Right renal pelvis (tissue), 4 donors: ENCODE measurements around the gene GDF11. TPM values are rescaled to one million over a fixed set of nuclear protein-coding genes. Genes with fewer than 3 reads are reported as not detected.

ENCODE experiments used
- DNase-seq, 4 donors: peaks; one replicate each; pipeline ENCODE4 v3.0.0-alpha.2; 2013; ENCODE audit warnings: low read depth in 4 of 4, low spot score in 3 of 4, missing footprints in 1 of 4
- polyA plus RNA-seq, 4 donors: library from polyadenylated mRNA; unstranded; fragments of 120-200 nt; gene quantifications; one replicate each; pipeline ENCODE4 v1.2.1, GENCODE V29; 2013; ENCODE audit not compliant: insufficient read length in 4 of 4

Gene GDF11
- polyA plus RNA-seq, 4 donors = 22.3 to 25.2 (median 24.5) TPM

DNA sequence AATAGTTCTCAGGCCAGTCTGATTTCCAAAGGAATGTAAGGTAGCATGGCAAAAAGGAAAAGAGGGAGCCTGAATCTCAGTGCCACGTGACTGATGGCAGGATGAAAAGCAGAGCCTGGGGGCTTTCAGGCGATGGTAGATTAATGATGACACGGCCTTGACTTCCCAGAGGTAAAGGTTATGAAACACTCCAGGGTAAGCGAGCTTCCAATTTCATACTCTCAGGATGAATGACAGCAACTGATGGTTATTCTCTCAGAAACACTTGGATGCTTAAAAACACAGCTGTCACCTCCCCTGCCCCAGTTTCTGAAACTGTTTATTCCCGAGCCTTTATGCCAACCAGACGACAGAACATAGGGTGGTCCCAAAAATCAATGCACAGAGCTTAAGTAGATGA, 28.8 kb downstream of the GDF11 start:
- DNase-seq = no peak

DNA sequence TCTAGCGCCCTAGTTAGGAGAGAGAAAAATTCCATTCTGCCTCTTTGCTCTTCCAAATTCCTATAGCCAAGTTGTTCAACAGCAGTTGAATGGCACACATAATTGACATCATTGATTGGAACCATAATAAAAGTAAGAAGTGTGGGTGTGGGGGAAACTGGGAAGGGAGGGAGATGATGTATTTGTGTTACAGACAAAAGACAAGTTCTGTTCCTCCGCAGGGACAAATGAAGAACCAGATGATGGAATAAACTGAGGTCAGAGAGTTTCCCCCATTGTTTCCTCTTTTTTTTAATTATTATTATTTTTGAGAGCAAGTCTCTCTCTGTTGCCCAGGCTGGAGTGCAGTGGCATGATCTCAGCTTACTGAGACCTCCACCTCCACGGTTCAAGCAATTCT, 34.9 kb downstream of the GDF11 start:
- DNase-seq = no peak

DNA sequence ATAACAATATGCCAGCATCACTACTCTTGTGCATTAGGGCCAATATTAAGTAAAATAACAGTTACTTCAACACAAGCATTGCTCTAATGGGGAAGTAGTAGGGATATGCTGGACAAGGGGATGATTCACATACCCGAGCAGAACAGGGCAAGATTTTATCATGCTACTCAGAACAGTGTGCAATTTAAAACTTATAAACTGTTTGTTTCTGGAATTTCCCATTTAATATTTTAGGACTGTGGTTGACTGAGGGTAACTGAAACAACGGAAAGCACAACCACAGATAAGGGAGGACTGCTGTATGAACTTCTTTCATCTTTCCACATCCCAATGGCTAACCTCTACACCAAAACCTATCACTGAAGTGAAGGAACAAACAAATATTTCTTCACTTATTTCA, 37.8 kb downstream of the GDF11 start:
- DNase-seq = no peak

DNA sequence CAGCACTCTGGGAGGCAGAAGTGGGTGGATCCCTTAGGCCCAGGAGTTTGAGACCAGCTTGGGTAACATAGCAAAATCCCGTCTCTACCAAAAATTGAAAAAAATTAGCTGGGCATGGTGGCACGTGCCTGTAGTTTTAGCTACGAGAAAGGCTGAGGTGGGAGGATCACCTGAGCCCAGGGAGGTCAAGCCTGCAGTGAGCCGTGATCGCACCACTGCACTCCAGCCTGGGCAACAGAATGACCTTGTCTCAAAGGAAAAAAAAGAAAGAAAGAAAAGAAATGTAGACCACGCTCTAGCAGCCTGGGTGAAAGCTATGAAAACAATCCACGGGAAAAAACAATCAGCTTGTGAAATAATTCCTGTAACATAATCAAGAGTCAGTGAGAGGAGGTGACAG, 45.6 kb downstream of the GDF11 start:
- peak in 1 of 4 donors; percentile 19 for DNase-seq

DNA sequence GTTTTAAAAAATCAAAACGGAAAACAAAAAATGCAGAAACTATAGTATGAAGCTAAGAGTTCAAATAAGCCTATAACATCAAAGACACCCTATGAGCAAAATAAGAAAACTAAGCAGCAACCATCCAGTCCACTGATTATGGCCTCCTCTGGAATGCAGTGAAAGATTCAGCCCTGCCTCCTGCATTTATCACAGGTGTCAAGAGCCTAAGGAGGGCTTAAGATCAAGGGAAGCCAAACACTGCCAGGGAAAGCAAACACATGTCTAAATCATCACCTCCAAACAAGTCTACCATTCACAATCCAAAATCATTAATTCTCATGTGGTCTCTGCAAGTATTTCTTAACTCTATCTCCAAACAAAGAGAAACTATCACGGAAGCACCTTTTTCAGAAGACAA, 46.2 kb downstream of the GDF11 start:
- peak in 1 of 4 donors; percentile 5 for DNase-seq

DNA sequence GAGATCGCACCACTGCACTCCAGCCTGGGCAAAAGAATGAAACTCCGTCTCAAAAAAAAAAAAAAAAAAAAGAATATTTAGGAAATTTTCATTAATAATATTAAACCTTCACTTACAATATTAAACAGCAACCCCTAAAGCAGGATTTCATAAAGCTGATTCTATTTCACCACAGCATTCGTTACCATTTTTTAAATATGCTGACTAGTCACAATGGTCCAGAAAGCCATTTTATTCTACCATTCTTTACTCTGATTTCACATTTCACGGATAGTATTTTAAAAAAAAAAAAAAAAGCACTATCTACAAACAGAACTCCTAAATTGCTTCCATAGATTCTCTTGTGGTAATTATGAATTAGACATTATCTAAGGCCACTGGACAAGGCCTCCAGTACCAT, 47.0 kb downstream of the GDF11 start:
- no peak for DNase-seq

DNA sequence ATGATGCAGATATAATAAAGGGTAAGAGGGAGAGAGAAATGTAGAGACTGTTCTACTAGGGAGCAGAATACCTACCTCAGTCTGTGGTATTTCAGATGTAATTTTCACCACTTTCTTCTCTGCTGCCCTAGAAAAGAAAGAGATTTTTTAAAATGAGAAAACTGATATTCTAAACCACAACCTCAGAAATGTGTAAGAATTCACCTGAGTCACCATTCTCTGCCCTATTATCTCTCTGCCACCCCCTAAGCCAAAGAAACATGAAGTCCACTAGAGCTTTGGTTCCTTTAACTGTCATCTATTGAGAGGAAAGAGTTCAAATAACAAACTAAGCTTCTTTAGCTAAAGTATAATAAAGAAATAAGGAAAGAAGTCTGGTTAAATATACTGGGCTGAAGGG, 53.0 kb downstream of the GDF11 start:
- DNase-seq = no peak

DNA sequence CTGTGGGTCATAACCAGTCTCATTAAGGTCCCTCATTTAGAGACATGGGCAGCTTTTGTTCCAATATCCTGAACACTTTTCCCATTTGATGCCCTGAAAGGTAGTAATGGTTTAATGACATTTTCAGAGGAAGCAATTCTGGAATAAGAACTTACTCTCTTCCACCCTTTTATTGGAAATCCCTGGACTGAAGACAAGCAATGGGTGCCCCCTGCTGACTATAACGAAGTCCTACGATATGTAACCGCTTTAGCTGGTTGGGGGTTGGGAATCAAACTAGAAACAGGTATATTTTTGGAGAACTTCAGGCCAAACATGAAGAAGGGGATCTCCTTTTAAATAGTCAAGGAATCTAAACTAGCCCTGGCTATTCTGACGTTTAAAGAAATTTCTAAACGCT, 54.1 kb downstream of the GDF11 start:
- DNase-seq = peak in 1 of 4 donors; percentile 45

DNA sequence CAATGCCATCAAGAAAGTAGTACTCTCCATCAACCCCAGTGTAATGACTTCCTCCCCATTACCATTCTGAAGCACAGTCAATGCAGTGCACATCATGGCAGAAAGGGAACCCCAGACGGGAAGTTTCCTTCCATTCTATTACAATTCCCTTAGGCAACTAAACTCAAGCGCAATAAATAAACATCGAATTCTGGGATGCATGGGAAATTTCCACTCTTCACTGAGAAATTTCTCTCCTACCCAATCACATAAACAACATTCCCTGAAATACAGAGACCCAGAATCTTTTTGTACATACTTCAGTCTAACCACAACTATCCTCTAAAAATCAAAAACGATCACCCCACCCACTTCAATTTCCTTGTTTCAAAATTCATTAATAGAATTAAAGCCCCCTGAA, 54.6 kb downstream of the GDF11 start:
- no peak for DNase-seq

Other genes starting within 250 kb of the GDF11 start
- under 1 TPM in 1 of 4 donors, not detected in 3; 0.01 TPM for gene OR6C4, start 193.5 kb upstream of the GDF11 start, polyA plus RNA-seq
- under 1 TPM in 1 of 4 donors, not detected in 3; 0.04 TPM for gene OR2AP1, start 170.7 kb upstream of the GDF11 start, polyA plus RNA-seq
- gene OR10P1, start 106.2 kb upstream of the GDF11 start, polyA plus RNA-seq = not detected
- gene ITGA7, start 35.2 kb upstream of the GDF11 start, polyA plus RNA-seq = 10 to 100 TPM; 24.3 to 41.0 (median 29.2) TPM
- 100 to 1,000 TPM; 103 to 140 (median 113) TPM for gene BLOC1S1, start 27.1 kb upstream of the GDF11 start, polyA plus RNA-seq
- 10 to 100 TPM; 21.5 to 29.6 (median 24.7) TPM for gene RDH5, start 22.7 kb upstream of the GDF11 start, polyA plus RNA-seq
- gene CD63, start 14.1 kb upstream of the GDF11 start, polyA plus RNA-seq = 100 to 1,000 TPM; 674 to 736 (median 700) TPM
- 100 to 1,000 TPM; 115 to 128 (median 124) TPM for gene SARNP, start 74.6 kb downstream of the GDF11 start, polyA plus RNA-seq
- 10 to 100 TPM; 30.4 to 35.2 (median 32.6) TPM for gene ORMDL2, start 74.9 kb downstream of the GDF11 start, polyA plus RNA-seq
- gene DNAJC14, start 86.5 kb downstream of the GDF11 start, polyA plus RNA-seq = 10 to 100 TPM; 43.8 to 48.3 (median 45.3) TPM
- 1 to 10 TPM in 2 of 4 donors, under 1 TPM in 2; 0.55 to 1.2 (median 0.98) TPM for gene MMP19, start 99.8 kb downstream of the GDF11 start, polyA plus RNA-seq
- gene PYM1, start 184.8 kb downstream of the GDF11 start, polyA plus RNA-seq = 10 to 100 TPM; 33.6 to 41.2 (median 39.1) TPM
- 10 to 100 TPM; 13.9 to 23.4 (median 20.0) TPM for gene DGKA, start 188.0 kb downstream of the GDF11 start, polyA plus RNA-seq
- gene PMEL, start 222.9 kb downstream of the GDF11 start, polyA plus RNA-seq = 1 to 10 TPM; 2.1 to 3.5 (median 3.1) TPM
- gene CDK2, start 223.7 kb downstream of the GDF11 start, polyA plus RNA-seq = 10 to 100 TPM; 59.9 to 66.0 (median 63.7) TPM
- gene RAB5B, start 231.0 kb downstream of the GDF11 start, polyA plus RNA-seq = 100 to 1,000 TPM; 157 to 181 (median 171) TPM